H1 (cell line): ENCODE data around the gene HACD1. TPM values are rescaled to one million over a fixed set of nuclear protein-coding genes. Genes with fewer than 3 reads are reported as not detected.

Experiments used
- CTCF ChIA-PET: fragments of 300-600 bp; sonication (Branson Sonifier 250); formaldehyde crosslinking; loops from one replicate; lab custom pipeline; 2021; ENCODE audit not compliant: partially characterized antibody; lab: Charles Lee
- POLR2A ChIA-PET: fragments of 300-600 bp; sonication (Branson Sonifier 250); formaldehyde crosslinking; loops from one replicate; lab custom pipeline; 2021; ENCODE audit warnings: inconsistent platforms; ENCODE audit not compliant: partially characterized antibody; lab: Charles Lee
- DNase-seq, 2 experiments: peaks; one replicate each; pipeline versions ENCODE4 v3.0.0 to v3.0.0-alpha.2; 2010 to 2022; ENCODE audit warnings: low spot score in 2 of 2, low read depth in 1 of 2, mixed read lengths in 1 of 2
- FAIRE-seq: peaks from 2 replicates; lab custom pipeline; 2011; peaks lifted over from hg19 to GRCh38; lab: Jason Lieb, UNC
- H2AFZ ChIP-seq: 2 replicates; pipeline ENCODE4 v1.8.1; 2012; ENCODE audit warnings: low read length, inconsistent platforms
- H2AK5ac ChIP-seq: 2 replicates; pipeline ENCODE4 v1.6.1; 2013; ENCODE audit warnings: low read depth, low read length
- H2BK120ac ChIP-seq: replicated peaks from 2 replicates; pipeline ENCODE3; 2013; ENCODE audit warnings: low read depth, low read length, inconsistent platforms
- H2BK12ac ChIP-seq: 2 replicates; pipeline ENCODE4 v1.6.1; 2013; ENCODE audit warnings: low read depth, low read length
- H2BK15ac ChIP-seq: 2 replicates; pipeline ENCODE4 v1.6.1; 2013; ENCODE audit warnings: low read length
- H2BK20ac ChIP-seq: 2 replicates; pipeline ENCODE4 v1.6.1; 2013; ENCODE audit warnings: low read length
- H2BK5ac ChIP-seq: 2 replicates; pipeline ENCODE4 v1.6.1; 2013; ENCODE audit warnings: low read depth, low read length
- H3K14ac ChIP-seq: 2 replicates; pipeline ENCODE4 v1.6.1; 2013; ENCODE audit warnings: inconsistent platforms; ENCODE audit not compliant: insufficient read length
- H3K18ac ChIP-seq: 2 replicates; pipeline ENCODE4 v1.6.1; 2013; ENCODE audit warnings: low read length; ENCODE audit errors: extremely low read depth
- H3K23ac ChIP-seq: 2 replicates; pipeline ENCODE4 v1.6.1; 2013; ENCODE audit warnings: inconsistent platforms; ENCODE audit not compliant: insufficient read length
- H3K23me2 ChIP-seq: 2 replicates; pipeline ENCODE4 v1.6.1; 2013; ENCODE audit warnings: low read depth, low read length
- H3K27ac ChIP-seq: 2 replicates; pipeline ENCODE4 v1.6.1; 2011; ENCODE audit warnings: low read depth, low read length, inconsistent platforms
- H3K27me3 ChIP-seq, 4 experiments: replicated peaks in 1 of 4; 1 replicate in 1 of 4; 2 replicates in 3 of 4; pipeline versions ENCODE4 v1.6.1 to v1.8.1; 2011 to 2013; ENCODE audit warnings: low read length in 3 of 4, mild to moderate bottlenecking in 3 of 4, inconsistent platforms in 2 of 4, mixed read lengths in 2 of 4, moderate library complexity in 1 of 4; ENCODE audit not compliant: control insufficient read depth in 3 of 4, insufficient read depth in 3 of 4; ENCODE audit errors: extremely low read depth in 1 of 4
- H3K36me3 ChIP-seq, 4 experiments: 2 replicates each; pipeline versions ENCODE4 v1.6.1 to v1.8.1; 2011 to 2013; ENCODE audit warnings: mild to moderate bottlenecking in 4 of 4, low read length in 3 of 4, moderate library complexity in 2 of 4, control low read depth in 1 of 4, inconsistent platforms in 1 of 4; ENCODE audit not compliant: insufficient read depth in 4 of 4, control insufficient read depth in 2 of 4
- H3K4ac ChIP-seq: replicated peaks from 2 replicates; pipeline ENCODE3; 2013; ENCODE audit warnings: low read length, low read depth, mixed read lengths, inconsistent platforms; ENCODE audit not compliant: insufficient read length
- H3K4me1 ChIP-seq, 4 experiments: replicated peaks in 1 of 4; 1 replicate in 1 of 4; 2 replicates in 3 of 4; pipeline versions ENCODE4 v1.6.1 to v1.8.1; 2011 to 2013; ENCODE audit warnings: low read length in 3 of 4, inconsistent platforms in 2 of 4, mixed read lengths in 1 of 4; ENCODE audit not compliant: insufficient read depth in 4 of 4, control insufficient read depth in 3 of 4
- H3K4me2 ChIP-seq, 2 experiments: 2 replicates each; pipeline versions ENCODE4 v1.6.1 to v1.8.1; 2011 to 2013; ENCODE audit warnings: low read depth in 2 of 2, low read length in 2 of 2, control low read depth in 1 of 2, inconsistent platforms in 1 of 2, mild to moderate bottlenecking in 1 of 2; ENCODE audit not compliant: insufficient read depth in 1 of 2
- H3K4me3 ChIP-seq, 4 experiments: fragments of 200-600, 300-600 bp in 1 of 4; sonication (generic), shearing (Covaris generic), sonication (Bioruptor Twin) in 1 of 4; 2 replicates each; pipeline versions ENCODE4 v1.5.1 to v1.8.1; 2011 to 2016; ENCODE audit warnings: low read length in 4 of 4, low read depth in 3 of 4, control low read depth in 2 of 4, inconsistent platforms in 2 of 4, mild to moderate bottlenecking in 2 of 4, mixed read lengths in 1 of 4, moderate library complexity in 1 of 4; ENCODE audit not compliant: insufficient read depth in 2 of 4; ENCODE audit errors: extremely low read depth in 1 of 4
- H3K56ac ChIP-seq: replicated peaks from 2 replicates; pipeline ENCODE3; 2013; ENCODE audit warnings: low read depth, mild to moderate bottlenecking, mixed read lengths, low read length, inconsistent platforms; ENCODE audit not compliant: insufficient read length
- H3K79me1 ChIP-seq: 2 replicates; pipeline ENCODE4 v1.6.1; 2013; ENCODE audit warnings: low read depth, low read length, control low read depth
- H3K79me2 ChIP-seq, 2 experiments: 2 replicates each; pipeline versions ENCODE4 v1.6.1 to v1.8.1; 2012 to 2013; ENCODE audit warnings: low read length in 2 of 2, mild to moderate bottlenecking in 2 of 2, inconsistent platforms in 1 of 2; ENCODE audit not compliant: insufficient read depth in 2 of 2, control insufficient read depth in 1 of 2
- H3K9ac ChIP-seq, 4 experiments: replicated peaks in 1 of 4; 1 replicate in 1 of 4; 2 replicates in 3 of 4; pipeline versions ENCODE4 v1.6.1 to v1.8.1; 2011 to 2013; ENCODE audit warnings: low read depth in 3 of 4, low read length in 3 of 4, control low read depth in 2 of 4, mild to moderate bottlenecking in 2 of 4, moderate library complexity in 2 of 4, inconsistent platforms in 1 of 4; ENCODE audit errors: extremely low read depth in 1 of 4
- H3K9me3 ChIP-seq, 2 experiments: 2 replicates each; pipeline versions ENCODE4 v1.6.1 to v1.8.1; 2012 to 2013; ENCODE audit warnings: mild to moderate bottlenecking in 2 of 2, moderate library complexity in 2 of 2, control low read depth in 1 of 2, inconsistent platforms in 1 of 2, low read depth in 1 of 2, low read length in 1 of 2, mixed read lengths in 1 of 2; ENCODE audit not compliant: insufficient read depth in 2 of 2
- H4K20me1 ChIP-seq, 2 experiments: replicated peaks in 1 of 2; 2 replicates each; pipeline versions ENCODE3 to v1.8.1; 2011 to 2013; ENCODE audit warnings: inconsistent platforms in 2 of 2, low read length in 2 of 2, mild to moderate bottlenecking in 1 of 2; ENCODE audit not compliant: insufficient read depth in 2 of 2, control insufficient read depth in 1 of 2
- H4K5ac ChIP-seq: 2 replicates; pipeline ENCODE4 v1.6.1; 2013; ENCODE audit warnings: low read length, low read depth, mixed read lengths, inconsistent platforms; ENCODE audit not compliant: insufficient read length
- H4K8ac ChIP-seq: 2 replicates; pipeline ENCODE4 v1.8.0; 2013; ENCODE audit warnings: mild to moderate bottlenecking, moderate library complexity, low read length, inconsistent platforms; ENCODE audit not compliant: insufficient read depth; ENCODE audit errors: extremely low read depth
- H4K91ac ChIP-seq: replicated peaks from 2 replicates; pipeline ENCODE3; 2013; ENCODE audit warnings: low read length, mixed read lengths, inconsistent platforms; ENCODE audit not compliant: insufficient read length
- CREB1 ChIP-seq: IDR thresholded peaks from 2 replicates; pipeline ENCODE4 v1.6.1; 2012; ENCODE audit warnings: inconsistent platforms
- POU5F1 ChIP-seq: IDR thresholded peaks from 2 replicates; pipeline ENCODE4 v1.6.1; 2011; ENCODE audit warnings: low read depth, mild to moderate bottlenecking, low read length, moderate library complexity
- RAD21 ChIP-seq, 2 experiments: IDR thresholded peaks in 1 of 2; conservative IDR thresholded peaks in 1 of 2; 2 replicates each; pipeline ENCODE4 v1.6.1; 2011; ENCODE audit warnings: low read depth in 2 of 2, low read length in 2 of 2, improper control_type of control experiment in 1 of 2, inconsistent platforms in 1 of 2, mild to moderate bottlenecking in 1 of 2, moderate library complexity in 1 of 2
- TAF7 ChIP-seq: optimal IDR thresholded peaks from 2 replicates; pipeline ENCODE3; 2011; ENCODE audit warnings: low read depth, mild to moderate bottlenecking, inconsistent platforms, low read length, moderate library complexity, borderline replicate concordance
- ZNF274 ChIP-seq: IDR thresholded peaks from 2 replicates; pipeline ENCODE4 v1.7.0; 2012; ENCODE audit warnings: low read length, borderline replicate concordance; ENCODE audit errors: extremely low read depth
- WGBS, 2 experiments: shearing (Covaris generic) in 1 of 2; methylation state at CpG; one replicate each; pipeline versions ENCODE4 v1.1.6 to v1.1.7; 2013 to 2015; ENCODE audit warnings: low lambda C conversion rate in 2 of 2, mixed read lengths in 2 of 2, inconsistent platforms in 1 of 2, low coverage in 1 of 2, missing lambda C conversion rate in 1 of 2; ENCODE audit not compliant: insufficient replicate concordance in 2 of 2, insufficient coverage in 1 of 2, insufficient read length in 1 of 2; ENCODE audit errors: extremely low coverage in 1 of 2, missing lambda C conversion rate in 1 of 2; 5-methylcytosine and 5-hydroxymethylcytosine counted together
- polyA plus RNA-seq, 7 experiments: library from polyadenylated mRNA; depleted of rRNA in 3 of 7; stranded (reverse) in 5 of 7; unstranded in 2 of 7; fragments of >200 nt in 5 of 7; fragments of 200-250 nt in 2 of 7; gene quantifications; 1 replicate in 5 of 7; 2 replicates in 1 of 7; 4 replicates in 1 of 7; pipeline versions ENCODE4 v1.2.1 to v1.2.3, GENCODE V29; 2011 to 2013; ENCODE audit warnings: missing spikeins in 2 of 7, mixed read lengths in 2 of 7
- total RNA-seq: library from RNA; stranded (reverse); fragmentation: NEBNext Ultra II Directional; extraction: Animal tissue kit (Norgen Biotek cat#: 25700); gene quantifications from 2 replicates; pipeline ENCODE4 v1.2.1, GENCODE V29; 2021
- TF ChIP-seq, protein P1 (sequence below): IDR thresholded peaks from 2 replicates; pipeline ENCODE4 v1.6.1; 2011; ENCODE audit warnings: low read length, improper control_type of control experiment

Gene HACD1
- total and polyA plus RNA-seq, 2 of the 8 experiments (the other 6 are each of a cell fraction or from before 2014, with no cell fraction given): 18.7 to 30.8 TPM

- no peak overlapping the region for H2BK120ac ChIP-seq
- H3K23me2 ChIP-seq: no peaks in the 10 kb centered on the region; the same call in 1 of the 2 replicates
- no peak overlapping the region for H2AFZ ChIP-seq
- FAIRE-seq (no peak), DNase-seq (no peak)
- H4K8ac ChIP-seq: no peak overlapping the region
- H3K36me3 ChIP-seq: peaks cover 0 to 10% (median 4%) of the 10 kb centered on the region in 4 experiments; a peak in 4 of 8 replicates
- H3K4me3 ChIP-seq: no peak overlapping the region
- ChIA-PET POLR2A (interaction anchor here (0.7 to 1.9 kb wide), 4 partner anchors 10 to 31 kb away, joined by 3 to 9 read pairs (median 4); partner anchors contain the start of gene HACD1), CTCF (interaction anchor here (1.1 to 1.6 kb wide), 3 partner anchors 8 to 40 kb away, joined by 3 to 7 read pairs (median 4); no protein-coding TSS in a partner anchor)
- no peak overlapping the region for H3K4ac ChIP-seq
- no peak overlapping the region for H3K9ac ChIP-seq
- H3K14ac ChIP-seq: no peak overlapping the region
- peaks cover 7% of the 10 kb centered on the region in 2 experiments; a peak in 3 of 4 replicates for H3K9me3 ChIP-seq
- no peak overlapping the region for H3K4me2 ChIP-seq
- 85% methylated on average over 10 of the region's 10 CpGs; no CpG with 5 or more reads in 1 of the 2 experiments for WGBS, 2 experiments
- H3K79me1 ChIP-seq: peaks cover 2% of the 10 kb centered on the region; the same call in 1 of the 2 replicates
- no peak overlapping the region for H2AK5ac ChIP-seq
- H3K27ac ChIP-seq: no peak overlapping the region
- peaks cover 0 to 2% of the 10 kb centered on the region in 2 experiments for H4K20me1 ChIP-seq
- no peak overlapping the region for H4K91ac ChIP-seq
- peaks cover 6 to 13% (median 10%) of the 10 kb centered on the region in 4 experiments; a peak in 4 of 7 replicates for H3K4me1 ChIP-seq
- H2BK5ac ChIP-seq: no peak overlapping the region
- no peak overlapping the region for H2BK12ac ChIP-seq
- H4K5ac ChIP-seq: no peak overlapping the region
- no peak overlapping the region for H3K18ac ChIP-seq
- no peaks in the 10 kb centered on the region for H3K27me3 ChIP-seq
- H3K79me2 ChIP-seq: peaks cover 22 to 93% of the 10 kb centered on the region in 2 experiments
- no peak overlapping the region for H2BK20ac ChIP-seq
- H3K23ac ChIP-seq: no peak overlapping the region
- no peak overlapping the region for H3K56ac ChIP-seq
- H2BK15ac ChIP-seq: no peak overlapping the region
- TF ChIP-seq RAD21 (IDR thresholded peaks at IDR 0.05 in 1 of 2, conservative IDR thresholded peaks at IDR 0.05 in 1 of 2; ENCODE audit: low read depth in 2 of 2, low read length in 2 of 2) (no peak), ZNF274 (no peak), CREB1 (no peak), POU5F1 (no peak), TAF7 (no peak)
- TF ChIP-seq, protein P1, sequence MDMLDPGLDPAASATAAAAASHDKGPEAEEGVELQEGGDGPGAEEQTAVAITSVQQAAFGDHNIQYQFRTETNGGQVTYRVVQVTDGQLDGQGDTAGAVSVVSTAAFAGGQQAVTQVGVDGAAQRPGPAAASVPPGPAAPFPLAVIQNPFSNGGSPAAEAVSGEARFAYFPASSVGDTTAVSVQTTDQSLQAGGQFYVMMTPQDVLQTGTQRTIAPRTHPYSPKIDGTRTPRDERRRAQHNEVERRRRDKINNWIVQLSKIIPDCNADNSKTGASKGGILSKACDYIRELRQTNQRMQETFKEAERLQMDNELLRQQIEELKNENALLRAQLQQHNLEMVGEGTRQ: no peak
Observed at GRCh38 chr10:17648243-17649035, 31.3 kb upstream of the HACD1 start.
